ENCODE results near the gene PPL.

GRCh38 chr16:4832698-4833343, 104.1 kb downstream of the PPL start:
- TF ChIP-seq ATF3 (IDR thresholded peaks at IDR 0.05): no peak
- no peak for TF ChIP-seq EZH2 (IDR thresholded peaks at IDR 0.05)
- no peak for TF ChIP-seq CTCF (IDR thresholded peaks at IDR 0.05 in 2 of 3, conservative IDR thresholded peaks at IDR 0.05 in 1 of 3; ENCODE audit: borderline replicate concordance in 1 of 3, insufficient read depth in 1 of 3, low read depth in 2 of 3, low read length in 2 of 3)
- no peak for TF ChIP-seq RAD21 (IDR thresholded peaks at IDR 0.05; ENCODE audit: low read depth)
- TF ChIP-seq SRF (IDR thresholded peaks at IDR 0.05; ENCODE audit: low read depth): no peak
- TF ChIP-seq POLR2A (IDR thresholded peaks at IDR 0.05; ENCODE audit: borderline replicate concordance, extremely low read depth, insufficient read depth, insufficient read length): no peak
- TF ChIP-seq ZNF274 (IDR thresholded peaks at IDR 0.05; ENCODE audit: low read depth, low read length): no peak
- no peak for TF ChIP-seq ZFX (IDR thresholded peaks at IDR 0.05)
- TF ChIP-seq EZH2phosphoT487 (IDR thresholded peaks at IDR 0.05; ENCODE audit: borderline replicate concordance): no peak
